A549 treated with AZD9567 at 1 μM for 4 hours (cell line): ENCODE results near the gene OR2V2. TPM values are rescaled to one million over a fixed set of nuclear protein-coding genes. Genes with fewer than 3 reads are reported as not detected.

Source experiments
- total RNA-seq: library from RNA; stranded (reverse); fragments of 200-300 nt; extraction: Qiagen RNA extraction; gene quantifications from 5 replicates; pipeline ENCODE4 v1.2.3, GENCODE V29; 2022; ENCODE audit not compliant: insufficient read depth

OR2V2 gene
- total RNA-seq = not detected in 5 replicates

GRCh38 chr5:181146927-181147636 lies at the start of gene OR2V2:
TSS of gene OR2V2 (plus strand) at chr5:181147586. CDS start at chr5:181154943, 7,357 bp downstream.

GRCh38 chr5:181130832-181131496 lies 16.4 kb upstream of the OR2V2 start, which contains the start of gene OR2V1:
TSS of gene OR2V1 (minus strand) at chr5:181131169. CDS start at chr5:181125304, 5,865 bp downstream.

GRCh38 chr5:181204826-181205760 lies 57.7 kb downstream of the OR2V2 start, which contains the start of gene TRIM7:
TSS of gene TRIM7 (minus strand) at chr5:181205196. CDS start at chr5:181205110, 86 bp downstream.

Other genes with a start within 250 kb of the OR2V2 start
- not detected in 5 replicates for gene BTNL8, start 248.4 kb upstream of the OR2V2 start, total RNA-seq
- gene BTNL3, start 158.7 kb upstream of the OR2V2 start, total RNA-seq = not detected in 5 replicates
- 0.56 to 1.4 TPM (median 1.1 TPM) in 5 replicates for gene BTNL9, start 107.3 kb upstream of the OR2V2 start, total RNA-seq
- not detected in 5 replicates for gene OR2V1, start 16.4 kb upstream of the OR2V2 start, total RNA-seq
- 34.9 to 43.4 TPM (median 39.8 TPM) in 5 replicates for gene TRIM7, start 57.6 kb downstream of the OR2V2 start, total RNA-seq
- gene TRIM41, start 75.7 kb downstream of the OR2V2 start, total RNA-seq = 18.2 to 28.4 TPM (median 27.4 TPM) in 5 replicates
- 3,124 to 3,926 TPM (median 3,335 TPM) in 5 replicates for gene RACK1, start 96.3 kb downstream of the OR2V2 start, total RNA-seq
- gene TRIM52, start 113.6 kb downstream of the OR2V2 start, total RNA-seq = 5.8 to 8.8 TPM (median 7.2 TPM) in 5 replicates
- not detected in 5 replicates for gene OR4F3, start 219.7 kb downstream of the OR2V2 start, total RNA-seq